ENCODE results near the gene SPECC1L. TPM values are rescaled to one million over a fixed set of nuclear protein-coding genes. Genes with fewer than 3 reads are reported as not detected.

The SPECC1L gene
- total RNA-seq, 6 donors from 2014 or later = 37.7 to 80.6 (median 62.3) TPM

GRCh38 chr22:24411256-24412004, 140.8 kb downstream of the SPECC1L start:
- Histone ChIP-seq H3K9me3 (no peaks in the 10 kb centered on the region), H3K27me3 (no peaks in the 10 kb centered on the region), H3K4me1 (peaks cover 14 to 26% (median 21%) of the 10 kb centered on the region in 4 donors), H3K27ac (no peak overlapping the region), H3K36me3 (peaks cover 3 to 53% (median 39%) of the 10 kb centered on the region in 4 donors), H3K4me3 (no peak overlapping the region)
- TF ChIP-seq EP300 (IDR thresholded peaks at IDR 0.05) (no peak), CTCF (IDR thresholded peaks at IDR 0.05) (no peak), POLR2AphosphoS5 (IDR thresholded peaks at IDR 0.05) (no peak), POLR2A (IDR thresholded peaks at IDR 0.05) (no peak)
- no peak for ATAC-seq (ENCODE audit: low FRiP score in 2 of 2)
- 93 to 98% methylated on average over 7 to 9 of the region's 10 CpGs for WGBS, 2 donors
- no peak for DNase-seq

GRCh38 chr22:24412274-24412673, 141.6 kb downstream of the SPECC1L start:
- no peak for DNase-seq
- no peaks in the 10 kb centered on the region for H3K9me3 ChIP-seq
- no peak overlapping the region for H3K4me3 ChIP-seq
- ATAC-seq (ENCODE audit: low FRiP score in 2 of 2) = no peak
- 84 to 94% methylated on average over 7 of the region's 7 CpGs for WGBS, 2 donors
- H3K4me1 ChIP-seq = peaks cover 7 to 20% (median 14%) of the 10 kb centered on the region in 4 donors
- no peaks in the 10 kb centered on the region for H3K27me3 ChIP-seq
- no peak overlapping the region for H3K27ac ChIP-seq
- peaks cover 3 to 61% (median 42%) of the 10 kb centered on the region in 4 donors for H3K36me3 ChIP-seq
- TF ChIP-seq POLR2AphosphoS5 (IDR thresholded peaks at IDR 0.05) = no peak
- no peak for TF ChIP-seq EP300 (IDR thresholded peaks at IDR 0.05)
- no peak for TF ChIP-seq CTCF (IDR thresholded peaks at IDR 0.05)
- no peak for TF ChIP-seq POLR2A (IDR thresholded peaks at IDR 0.05)

GRCh38 chr22:24413271-24413670, 142.6 kb downstream of the SPECC1L start:
- no peak for DNase-seq
- WGBS, 2 donors = 99% methylated on average over 9 of the region's 9 CpGs
- H3K27me3 ChIP-seq = no peaks in the 10 kb centered on the region
- peaks cover 0 to 10% (median 4%) of the 10 kb centered on the region in 4 donors for H3K4me1 ChIP-seq
- TF ChIP-seq CTCF (IDR thresholded peaks at IDR 0.05) (no peak), EP300 (IDR thresholded peaks at IDR 0.05) (no peak), POLR2A (IDR thresholded peaks at IDR 0.05) (no peak), POLR2AphosphoS5 (IDR thresholded peaks at IDR 0.05) (no peak)
- H3K27ac ChIP-seq = no peak overlapping the region
- no peaks in the 10 kb centered on the region for H3K9me3 ChIP-seq
- no peak overlapping the region for H3K4me3 ChIP-seq
- no peak for ATAC-seq (ENCODE audit: low FRiP score in 2 of 2)
- peaks cover 3 to 64% (median 45%) of the 10 kb centered on the region in 4 donors for H3K36me3 ChIP-seq

GRCh38 chr22:24413736-24414385, 143.2 kb downstream of the SPECC1L start:
- DNase-seq (no peak), ATAC-seq (ENCODE audit: low FRiP score in 2 of 2) (no peak)
- H3K9me3 ChIP-seq = no peaks in the 10 kb centered on the region
- TF ChIP-seq POLR2A (IDR thresholded peaks at IDR 0.05) (no peak), CTCF (IDR thresholded peaks at IDR 0.05) (no peak), EP300 (IDR thresholded peaks at IDR 0.05) (no peak), POLR2AphosphoS5 (IDR thresholded peaks at IDR 0.05) (no peak)
- 85 to 87% methylated on average over 17 to 18 of the region's 18 CpGs for WGBS, 2 donors
- H3K27me3 ChIP-seq = no peaks in the 10 kb centered on the region
- peaks cover 0 to 7% (median 4%) of the 10 kb centered on the region in 4 donors for H3K4me1 ChIP-seq
- peaks cover 3 to 62% (median 43%) of the 10 kb centered on the region in 4 donors for H3K36me3 ChIP-seq
- H3K4me3 ChIP-seq = no peak overlapping the region
- no peak overlapping the region for H3K27ac ChIP-seq

Measured in upper lobe of left lung (tissue), 6 donors.